ENCODE measurements around the gene IRS1. TPM values are rescaled to one million over a fixed set of nuclear protein-coding genes. Genes with fewer than 3 reads are reported as not detected.
A peak's percentile ranks its signal among the peaks of the same experiment; 100 is the strongest.

IRS1 gene
- total RNA-seq, 1 donor from 2014 or later, result 18.6 TPM

DNA sequence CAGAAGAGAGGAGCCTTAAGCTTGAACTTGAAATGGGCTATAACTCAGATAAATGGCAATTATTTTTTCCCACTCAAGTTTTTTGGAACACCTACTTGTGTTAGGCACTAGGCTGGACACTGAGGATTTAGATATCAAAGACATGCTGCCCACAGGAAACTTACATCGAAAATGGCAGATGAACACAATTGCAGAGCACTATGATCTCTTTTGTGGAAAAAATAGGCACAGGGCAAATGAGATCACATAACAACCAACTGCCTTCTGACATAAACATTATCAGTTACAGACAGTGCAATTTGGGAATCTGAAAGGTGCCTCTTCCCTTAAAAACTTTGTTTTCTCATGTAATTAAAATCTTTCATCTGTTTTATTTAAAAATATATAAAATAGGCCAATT, 3.8 kb upstream of the IRS1 start:
- Histone ChIP-seq H3K27me3 (peaks cover 5% of the 10 kb centered on the region), H3K36me3 (no peaks in the 10 kb centered on the region), H3K4me3 (no peak overlapping the region), H3K9me3 (no peaks in the 10 kb centered on the region), H3K27ac (no peak overlapping the region), H3K4me1 (peaks cover 0 to 15% of the 10 kb centered on the region in 2 donors)
- TF ChIP-seq, protein P1, sequence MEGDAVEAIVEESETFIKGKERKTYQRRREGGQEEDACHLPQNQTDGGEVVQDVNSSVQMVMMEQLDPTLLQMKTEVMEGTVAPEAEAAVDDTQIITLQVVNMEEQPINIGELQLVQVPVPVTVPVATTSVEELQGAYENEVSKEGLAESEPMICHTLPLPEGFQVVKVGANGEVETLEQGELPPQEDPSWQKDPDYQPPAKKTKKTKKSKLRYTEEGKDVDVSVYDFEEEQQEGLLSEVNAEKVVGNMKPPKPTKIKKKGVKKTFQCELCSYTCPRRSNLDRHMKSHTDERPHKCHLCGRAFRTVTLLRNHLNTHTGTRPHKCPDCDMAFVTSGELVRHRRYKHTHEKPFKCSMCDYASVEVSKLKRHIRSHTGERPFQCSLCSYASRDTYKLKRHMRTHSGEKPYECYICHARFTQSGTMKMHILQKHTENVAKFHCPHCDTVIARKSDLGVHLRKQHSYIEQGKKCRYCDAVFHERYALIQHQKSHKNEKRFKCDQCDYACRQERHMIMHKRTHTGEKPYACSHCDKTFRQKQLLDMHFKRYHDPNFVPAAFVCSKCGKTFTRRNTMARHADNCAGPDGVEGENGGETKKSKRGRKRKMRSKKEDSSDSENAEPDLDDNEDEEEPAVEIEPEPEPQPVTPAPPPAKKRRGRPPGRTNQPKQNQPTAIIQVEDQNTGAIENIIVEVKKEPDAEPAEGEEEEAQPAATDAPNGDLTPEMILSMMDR (IDR thresholded peaks at IDR 0.05), result no peak
- intact Hi-C loops (cut with DNase I), result loop anchor here (5.0 kb wide), 2 partner anchors 686 to 1036 kb away; no protein-coding TSS in a partner anchor
- DNase-seq (ENCODE audit: low spot score in 2 of 2), result no peak

DNA sequence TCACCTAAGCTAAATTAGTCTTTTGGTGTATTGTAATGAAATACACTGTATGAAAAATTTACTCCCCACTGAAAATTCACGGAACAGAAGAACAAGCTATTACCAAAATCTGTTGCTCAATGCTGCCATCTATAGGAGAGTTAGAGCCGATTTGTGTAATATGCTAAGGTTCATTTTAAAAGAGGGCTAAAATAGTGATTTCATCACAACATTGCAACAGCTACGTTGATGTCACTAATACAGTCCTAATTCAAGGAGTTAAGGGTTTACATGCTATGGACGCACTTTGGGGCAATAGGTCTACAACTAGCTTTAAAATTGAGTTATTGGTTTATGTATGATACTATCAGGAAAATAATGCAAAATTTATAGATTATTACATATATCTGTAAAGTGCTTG, 3.0 kb upstream of the IRS1 start:
- TF ChIP-seq, protein P1 (IDR thresholded peaks at IDR 0.05), result peak; percentile 58 to 72 (median 58)
- Histone ChIP-seq H3K27me3 (peaks cover 5% of the 10 kb centered on the region), H3K4me1 (peaks cover 0 to 21% of the 10 kb centered on the region in 2 donors), H3K4me3 (no peak overlapping the region), H3K27ac (no peak overlapping the region), H3K9me3 (no peaks in the 10 kb centered on the region), H3K36me3 (peaks cover 0 to 1% of the 10 kb centered on the region in 2 donors)
- intact Hi-C loops (cut with DNase I), result loop anchor here (5.0 kb wide), 2 partner anchors 685 to 1035 kb away; no protein-coding TSS in a partner anchor
- DNase-seq (ENCODE audit: low spot score in 2 of 2), result no peak

DNA sequence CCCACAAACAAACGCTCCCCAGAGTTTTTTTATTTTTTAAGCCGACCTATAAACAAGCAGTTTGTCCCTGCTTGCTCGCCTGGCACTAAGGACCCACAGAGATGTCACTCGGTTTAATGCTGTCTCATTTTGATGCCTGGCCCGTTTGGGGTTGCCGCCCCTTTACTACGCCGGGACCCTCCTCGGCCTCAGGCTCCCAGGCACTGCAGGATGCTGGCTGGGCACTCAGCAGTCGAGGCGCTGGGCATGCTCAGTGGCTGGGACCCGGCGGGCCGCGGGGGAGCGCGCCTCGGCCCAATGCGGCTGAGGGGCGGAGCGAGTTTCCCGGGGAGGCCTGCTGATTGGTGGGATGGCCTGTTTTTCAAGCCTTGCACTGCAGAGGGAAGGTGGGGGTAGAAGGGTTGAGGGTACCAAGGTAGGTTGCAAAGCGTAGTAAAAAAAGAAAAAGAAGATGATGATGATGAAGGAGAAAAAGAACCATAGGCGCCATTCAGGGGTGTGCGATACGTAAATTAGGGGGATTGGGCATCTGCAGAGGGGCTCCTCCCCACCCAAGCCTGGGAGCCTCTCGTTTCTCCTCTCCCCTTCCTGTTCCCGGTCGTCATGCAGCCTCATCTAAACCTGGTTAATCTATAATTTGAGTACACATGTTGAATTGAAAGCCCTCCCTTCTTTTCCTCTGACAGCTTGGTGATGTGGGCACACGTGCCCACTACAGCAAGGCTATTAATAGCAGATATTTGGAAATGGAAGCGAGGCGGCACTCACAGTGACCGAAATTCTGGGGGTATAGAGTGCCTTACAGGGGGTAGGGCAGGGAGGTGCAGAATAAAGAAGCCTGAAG, 1.5 kb upstream of the IRS1 start:
- Histone ChIP-seq H3K4me1 (peaks cover 9 to 30% of the 10 kb centered on the region in 2 donors), H3K27ac (peak overlapping the region; percentile 94 to 95), H3K9me3 (no peaks in the 10 kb centered on the region), H3K36me3 (peaks cover 0 to 12% of the 10 kb centered on the region in 2 donors), H3K4me3 (peak overlapping the region; percentile 75 to 86), H3K27me3 (peaks cover 5% of the 10 kb centered on the region)
- intact Hi-C loops (cut with DNase I), result loop anchor here (2.0 to 5.0 kb wide), 7 partner anchors 36 to 1130 kb away; partner anchors contain the start of gene RHBDD1
- peak; percentile 41 to 88 for DNase-seq (ENCODE audit: low spot score in 2 of 2)
- TF ChIP-seq, protein P1 (IDR thresholded peaks at IDR 0.05), result no peak

DNA sequence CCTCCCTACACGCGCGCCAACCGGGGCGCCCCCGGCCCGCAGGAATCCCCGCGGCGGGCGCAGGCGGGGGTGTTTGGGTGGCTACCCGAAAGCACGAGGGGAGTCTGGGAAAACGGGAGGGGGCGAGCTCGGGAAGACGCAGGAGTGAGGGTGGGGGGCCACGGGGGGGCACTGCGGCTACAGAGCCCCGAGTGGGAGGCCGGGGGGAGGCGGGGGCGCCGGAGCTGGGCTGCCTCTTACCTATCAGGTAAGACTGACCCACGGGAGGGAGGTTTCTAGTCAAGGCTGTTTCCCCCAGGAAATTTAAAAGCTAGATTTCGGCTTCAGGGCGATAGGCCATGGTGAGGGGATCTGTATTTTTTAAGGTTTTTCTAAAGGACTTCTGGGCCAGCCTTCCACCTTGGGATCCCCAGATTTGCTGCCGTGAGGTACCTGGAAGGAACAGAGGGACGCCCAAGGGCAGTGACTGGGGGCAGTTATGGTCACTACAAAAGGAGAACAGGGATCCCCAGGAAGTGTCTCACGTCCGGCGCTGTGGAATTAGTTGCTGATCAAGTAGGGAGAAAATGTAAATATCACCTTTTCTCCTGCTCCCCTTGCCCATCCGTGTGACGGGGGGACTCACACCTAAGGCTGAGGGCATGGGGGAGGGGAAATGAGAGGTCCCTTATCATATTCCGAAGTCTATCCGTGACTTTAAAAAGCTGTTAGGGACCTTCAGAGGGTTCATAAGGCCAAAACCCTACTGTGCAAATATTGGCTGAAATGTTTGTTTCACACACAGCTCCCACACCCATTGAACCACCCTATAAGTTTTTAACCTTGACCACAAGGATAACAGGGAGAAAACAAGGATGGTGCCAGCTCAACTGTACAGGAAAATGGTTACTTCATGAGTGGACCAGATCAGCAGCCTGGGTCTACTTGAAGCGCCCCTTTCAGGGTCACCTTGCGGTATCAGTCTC, 638 bp upstream of the IRS1 start:
- TF ChIP-seq, protein P1 (IDR thresholded peaks at IDR 0.05), result peak in 2 of 3 experiments; percentile 38 to 71
- peaks cover 1% of the 10 kb centered on the region for H3K27me3 ChIP-seq
- H3K27ac ChIP-seq, result peak overlapping the region; percentile 94 to 95
- peaks cover 13 to 35% of the 10 kb centered on the region in 2 donors for H3K4me1 ChIP-seq
- peaks cover 0 to 12% of the 10 kb centered on the region in 2 donors for H3K36me3 ChIP-seq
- DNase-seq (ENCODE audit: low spot score in 2 of 2), result no peak
- peak overlapping the region; percentile 75 to 86 for H3K4me3 ChIP-seq
- H3K9me3 ChIP-seq, result no peaks in the 10 kb centered on the region
- intact Hi-C loops (cut with DNase I), result loop anchor here (2.0 to 5.0 kb wide), 12 partner anchors 35 to 1129 kb away; partner anchors contain the start of gene RHBDD1
